HUES6 (cell line): Measurements from ENCODE around the gene DENND4A.
"Not testable (repeated sequence)": the region's sequence is repeated elsewhere in the genome, so short reads cannot be mapped to it uniquely, and the experiment has no call there.

Source experiments
- H3K27ac ChIP-seq: 2 replicates; pipeline ENCODE4 v1.7.0; 2013; ENCODE audit warnings: low read depth, mild to moderate bottlenecking, low read length, inconsistent platforms
- H3K27me3 ChIP-seq: 2 replicates; pipeline ENCODE4 v1.6.1; 2013; ENCODE audit warnings: low read length; ENCODE audit not compliant: control insufficient read depth, insufficient read depth
- H3K36me3 ChIP-seq: 2 replicates; pipeline ENCODE4 v1.6.1; 2013; ENCODE audit warnings: low read length; ENCODE audit not compliant: control insufficient read depth, insufficient read depth
- H3K4me1 ChIP-seq: 2 replicates; pipeline ENCODE4 v1.6.1; 2013; ENCODE audit warnings: low read length; ENCODE audit not compliant: control insufficient read depth, insufficient read depth
- H3K4me3 ChIP-seq: 2 replicates; pipeline ENCODE4 v1.5.1; 2013; ENCODE audit warnings: low read depth, low read length
- H3K9ac ChIP-seq: one replicate; pipeline ENCODE4 v1.6.1; 2013; ENCODE audit warnings: mild to moderate bottlenecking, low read length
- H3K9me3 ChIP-seq: 2 replicates; pipeline ENCODE4 v1.6.1; 2013; ENCODE audit warnings: low read depth, low read length; ENCODE audit not compliant: control insufficient read depth, insufficient read depth

Gene DENND4A

GRCh38 chr15:65783872-65784271, 8.2 kb downstream of the DENND4A start:
- H3K27me3 ChIP-seq = no peaks in the 10 kb centered on the region
- no peak overlapping the region for H3K4me3 ChIP-seq
- no peaks in the 10 kb centered on the region for H3K4me1 ChIP-seq
- no peaks in the 10 kb centered on the region for H3K36me3 ChIP-seq
- H3K27ac ChIP-seq = no peak overlapping the region
- H3K9me3 ChIP-seq = no peaks in the 10 kb centered on the region
- no peak overlapping the region for H3K9ac ChIP-seq

- Histone ChIP-seq H3K4me1 (no peaks in the 10 kb centered on the region), H3K9ac (no peak overlapping the region), H3K27me3 (no peaks in the 10 kb centered on the region), H3K9me3 (no peaks in the 10 kb centered on the region), H3K27ac (no peak overlapping the region), H3K4me3 (no peak overlapping the region), H3K36me3 (no peaks in the 10 kb centered on the region)
These were observed 10.0 kb downstream of the DENND4A start for GRCh38 chr15:65782096-65782495.

- H3K36me3 ChIP-seq, H3K9me3 ChIP-seq, H3K4me1 ChIP-seq, H3K27ac ChIP-seq, H3K27me3 ChIP-seq, H3K9ac ChIP-seq, H3K4me3 ChIP-seq: not testable (repeated sequence)
These were observed 13.4 kb downstream of the DENND4A start for GRCh38 chr15:65778701-65779100.

- no peak overlapping the region for H3K27ac ChIP-seq
- H3K27me3 ChIP-seq = no peaks in the 10 kb centered on the region
- H3K9me3 ChIP-seq = no peaks in the 10 kb centered on the region
- no peak overlapping the region for H3K9ac ChIP-seq
- no peaks in the 10 kb centered on the region for H3K4me1 ChIP-seq
- H3K36me3 ChIP-seq = no peaks in the 10 kb centered on the region
- H3K4me3 ChIP-seq = no peak overlapping the region
These were observed 13.8 kb downstream of the DENND4A start for GRCh38 chr15:65778269-65778668.

GRCh38 chr15:65777843-65778242, 14.2 kb downstream of the DENND4A start:
- Histone ChIP-seq H3K9ac (no peak overlapping the region), H3K36me3 (no peaks in the 10 kb centered on the region), H3K4me3 (no peak overlapping the region), H3K4me1 (no peaks in the 10 kb centered on the region), H3K27ac (no peak overlapping the region), H3K9me3 (no peaks in the 10 kb centered on the region), H3K27me3 (no peaks in the 10 kb centered on the region)

GRCh38 chr15:65777053-65777452, 15.0 kb downstream of the DENND4A start:
- Histone ChIP-seq H3K36me3 (no peaks in the 10 kb centered on the region), H3K27ac (no peak overlapping the region), H3K4me1 (no peaks in the 10 kb centered on the region), H3K9me3 (no peaks in the 10 kb centered on the region), H3K9ac (no peak overlapping the region), H3K4me3 (no peak overlapping the region), H3K27me3 (no peaks in the 10 kb centered on the region)

- no peaks in the 10 kb centered on the region for H3K36me3 ChIP-seq
- H3K4me1 ChIP-seq = peaks cover 4% of the 10 kb centered on the region; the same call in 1 of the 2 replicates
- no peaks in the 10 kb centered on the region for H3K9me3 ChIP-seq
- no peaks in the 10 kb centered on the region for H3K27me3 ChIP-seq
- H3K27ac ChIP-seq = no peak overlapping the region
- no peak overlapping the region for H3K9ac ChIP-seq
- H3K4me3 ChIP-seq = no peak overlapping the region
These were observed 18.5 kb downstream of the DENND4A start for GRCh38 chr15:65773386-65774111.

GRCh38 chr15:65772930-65773329, 19.2 kb downstream of the DENND4A start:
- peaks cover 4% of the 10 kb centered on the region; the same call in 1 of the 2 replicates for H3K4me1 ChIP-seq
- H3K36me3 ChIP-seq = no peaks in the 10 kb centered on the region
- no peak overlapping the region for H3K9ac ChIP-seq
- H3K4me3 ChIP-seq = no peak overlapping the region
- H3K9me3 ChIP-seq = no peaks in the 10 kb centered on the region
- H3K27me3 ChIP-seq = no peaks in the 10 kb centered on the region
- no peak overlapping the region for H3K27ac ChIP-seq

- Histone ChIP-seq H3K4me3 (no peak overlapping the region), H3K27me3 (no peaks in the 10 kb centered on the region), H3K36me3 (no peaks in the 10 kb centered on the region), H3K9ac (no peak overlapping the region), H3K4me1 (peaks cover 4% of the 10 kb centered on the region; the same call in 1 of the 2 replicates), H3K9me3 (no peaks in the 10 kb centered on the region), H3K27ac (no peak overlapping the region)
These were observed 20.2 kb downstream of the DENND4A start for GRCh38 chr15:65771870-65772269.

GRCh38 chr15:65769482-65769881, 22.6 kb downstream of the DENND4A start:
- Histone ChIP-seq H3K27ac (no peak overlapping the region), H3K9me3 (no peaks in the 10 kb centered on the region), H3K36me3 (no peaks in the 10 kb centered on the region), H3K4me1 (peaks cover 4% of the 10 kb centered on the region; the same call in 1 of the 2 replicates), H3K9ac (no peak overlapping the region), H3K27me3 (no peaks in the 10 kb centered on the region), H3K4me3 (no peak overlapping the region)

GRCh38 chr15:65767895-65768294, 24.2 kb downstream of the DENND4A start:
- H3K9me3 ChIP-seq = no peaks in the 10 kb centered on the region
- H3K36me3 ChIP-seq = no peaks in the 10 kb centered on the region
- H3K9ac ChIP-seq = no peak overlapping the region
- no peak overlapping the region for H3K4me3 ChIP-seq
- H3K27ac ChIP-seq = no peak overlapping the region
- peaks cover 4% of the 10 kb centered on the region; the same call in 1 of the 2 replicates for H3K4me1 ChIP-seq
- no peaks in the 10 kb centered on the region for H3K27me3 ChIP-seq
